HG02981 (cell line): Measurements from ENCODE around the gene CD69.
A peak's percentile ranks its signal among the peaks of the same experiment; 100 is the strongest.
"Not testable (repeated sequence)": the region's sequence is repeated elsewhere in the genome, so short reads cannot be mapped to it uniquely, and the experiment has no call there.

ENCODE experiments used
- ATAC-seq: cut with Tn5 transposase; IDR thresholded peaks from one replicate; pipeline ENCODE4 v1.9.1; 2021; ENCODE audit warnings: mild to moderate bottlenecking, moderate library complexity; ENCODE audit not compliant: unreplicated experiment

CD69 gene

DNA sequence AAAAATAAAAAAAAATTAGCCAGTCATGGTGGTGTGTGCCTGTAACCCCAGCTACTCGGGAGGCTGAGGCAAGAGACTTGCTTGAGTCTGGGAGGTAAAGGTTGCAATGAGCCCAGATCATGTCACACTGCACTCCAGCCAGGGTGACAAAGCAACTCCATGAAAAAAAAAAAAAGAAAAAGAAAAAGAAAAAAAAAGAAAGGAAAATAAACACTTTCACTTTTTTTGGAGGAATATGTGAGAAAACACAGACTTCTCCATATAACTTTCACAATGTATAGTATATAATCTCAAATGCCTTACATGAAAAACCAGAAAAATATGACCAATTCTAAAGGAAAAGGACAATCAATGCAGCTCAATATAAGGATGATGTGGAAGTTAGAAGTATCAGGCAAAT is 36.7 kb downstream of the CD69 start:
- ATAC-seq = no peak

DNA sequence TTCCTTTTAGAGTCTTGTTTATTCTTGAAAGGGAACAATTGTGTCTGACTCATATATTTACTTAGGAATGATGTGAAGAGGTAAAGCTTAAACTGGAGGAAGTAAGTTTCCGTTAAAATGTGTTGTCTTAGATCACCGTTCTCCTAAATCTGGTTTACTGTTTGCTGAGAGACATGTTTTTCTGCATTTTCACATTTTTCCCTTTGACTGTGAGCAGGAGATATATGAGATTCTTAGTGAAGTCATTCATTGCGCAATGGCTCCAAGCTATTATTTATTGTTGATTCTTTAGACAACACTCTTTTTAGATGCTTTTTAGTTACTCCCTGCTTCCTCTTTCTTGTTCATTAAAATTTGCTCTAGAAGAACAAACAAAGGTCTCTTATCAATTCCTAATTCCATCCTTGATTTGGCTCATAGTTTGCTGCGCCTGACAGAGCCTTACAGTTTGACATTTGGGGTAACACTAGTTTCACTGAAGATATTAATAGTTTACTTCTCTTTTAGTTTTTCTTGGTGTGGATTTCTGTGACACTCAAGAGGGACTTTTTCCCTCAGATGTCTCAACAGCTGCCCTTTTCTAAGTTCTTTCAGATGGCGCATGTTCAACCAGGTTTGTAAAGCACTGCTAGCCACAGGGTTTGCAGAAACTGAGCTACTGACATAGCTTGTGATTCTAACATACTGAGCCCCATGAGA is 39.2 kb downstream of the CD69 start:
- peak; percentile 58 for ATAC-seq

DNA sequence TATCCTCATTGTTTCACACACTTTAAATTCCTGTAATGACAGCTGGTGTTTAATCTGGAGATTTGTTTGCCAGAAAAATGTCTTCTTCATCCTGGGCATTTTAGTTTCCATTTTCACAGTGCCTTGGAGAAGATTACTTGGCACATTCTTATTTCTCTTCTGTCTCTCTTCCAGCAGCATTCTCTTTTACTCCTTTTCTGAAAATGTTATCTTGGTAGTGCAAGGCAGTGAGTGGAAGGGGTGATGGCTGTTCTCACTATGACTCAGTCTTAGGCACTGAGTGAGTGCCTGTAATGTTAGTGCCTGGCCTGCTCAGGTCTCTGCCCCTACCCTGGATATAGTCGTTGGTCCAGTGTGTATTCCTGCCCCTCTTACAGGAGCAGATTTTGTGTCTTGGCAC is 40.9 kb downstream of the CD69 start:
- no peak for ATAC-seq

DNA sequence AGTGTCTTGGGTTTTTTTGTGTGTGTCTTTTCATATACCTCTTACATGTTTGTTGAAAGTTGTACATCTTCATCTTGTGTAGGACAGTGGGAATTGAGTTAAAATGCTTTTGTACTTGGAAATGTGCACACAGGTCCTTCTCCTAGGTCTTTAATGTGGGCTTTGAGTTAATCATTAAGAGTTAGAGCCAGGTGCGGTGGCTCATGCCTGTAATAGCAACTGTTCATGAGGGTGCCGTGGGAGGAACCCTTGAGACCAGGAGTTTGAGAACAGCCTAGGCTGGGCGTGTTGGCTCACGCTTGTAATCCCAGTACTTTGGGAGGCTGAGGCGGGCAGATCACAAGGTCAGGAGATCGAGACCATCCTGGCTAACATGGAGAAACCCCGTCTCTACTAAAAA is 41.7 kb downstream of the CD69 start:
- no peak for ATAC-seq

DNA sequence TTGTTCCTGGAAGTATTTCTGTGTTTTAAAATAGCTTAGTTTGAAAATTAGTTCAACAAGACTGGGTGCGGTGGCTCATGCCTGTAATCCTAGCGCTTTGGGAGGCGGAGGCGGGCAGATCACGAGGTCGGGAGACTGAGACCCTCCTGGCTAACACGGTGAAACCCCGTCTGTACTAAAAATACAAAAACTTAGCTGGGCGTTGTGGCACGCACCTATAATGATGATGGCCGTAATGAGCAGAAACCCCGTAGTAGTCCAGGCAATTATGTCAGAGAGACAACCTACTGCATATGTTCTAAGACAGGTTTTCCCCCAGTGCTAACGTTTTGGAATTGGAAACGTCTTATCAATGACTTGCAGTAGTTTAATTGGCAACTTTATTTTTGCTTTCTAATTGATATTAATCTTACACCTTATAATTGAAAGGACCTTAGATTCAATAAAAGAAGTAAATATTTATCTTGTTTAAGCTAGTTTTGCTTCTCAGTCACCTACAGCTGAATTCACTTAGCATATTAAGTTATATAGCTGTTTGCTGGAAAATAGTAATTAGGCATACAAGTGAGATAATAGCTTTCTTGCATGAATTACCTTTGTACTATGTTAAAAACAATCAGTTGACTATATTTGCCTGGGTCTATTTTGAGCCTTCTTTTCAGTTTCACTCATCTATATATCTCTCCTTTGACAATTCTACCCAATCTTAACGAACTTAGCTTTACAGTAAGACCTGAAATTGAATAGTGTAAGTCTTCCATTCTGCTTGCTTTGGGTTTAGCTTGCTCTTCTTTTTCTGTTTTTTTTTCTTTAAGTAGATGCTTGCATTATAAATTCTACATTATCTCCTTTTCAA is 43.4 kb downstream of the CD69 start:
- ATAC-seq = no peak

DNA sequence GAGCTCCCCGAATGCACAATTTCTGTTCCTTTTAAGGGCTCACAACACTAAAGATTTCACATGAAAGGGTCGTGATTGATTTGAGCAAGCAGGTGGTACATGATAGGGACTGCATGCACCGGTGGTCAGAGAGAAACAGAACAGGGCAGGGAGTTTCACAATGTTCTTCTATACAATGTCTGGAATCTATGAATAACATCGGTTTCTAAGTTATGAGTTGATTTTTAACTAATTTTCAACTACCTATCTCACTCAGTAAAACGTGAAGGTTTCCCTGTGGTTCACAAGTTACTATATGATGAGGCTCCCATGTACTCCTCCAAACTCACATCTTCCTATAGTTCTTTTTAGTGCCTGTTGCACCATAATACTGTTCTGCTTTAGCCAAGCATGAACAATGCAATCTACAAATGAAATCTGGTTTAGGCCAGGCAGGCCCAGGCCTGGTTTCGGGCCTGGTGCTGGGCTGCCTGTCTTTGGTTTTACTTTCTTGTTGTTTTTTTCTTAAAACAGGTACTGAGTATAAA is 47.6 kb downstream of the CD69 start:
- peak; percentile 78 for ATAC-seq

DNA sequence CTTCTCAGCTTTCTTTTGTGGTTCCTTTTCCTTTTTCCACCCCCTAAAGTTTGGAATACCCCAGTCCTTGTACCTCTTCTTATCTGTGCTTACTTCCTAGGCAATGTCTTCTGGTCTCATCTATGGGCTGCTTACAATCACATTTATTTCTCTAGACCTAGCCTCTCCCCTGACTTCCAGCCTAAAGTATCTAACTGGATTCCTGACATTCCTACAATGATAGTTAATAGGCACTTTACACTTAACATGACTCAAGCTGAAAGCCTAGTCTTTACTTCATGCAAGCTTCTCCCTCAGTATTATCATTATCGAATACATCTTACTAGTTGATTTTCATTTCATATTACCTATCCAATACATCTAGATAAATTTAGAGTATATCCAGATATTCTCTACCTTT is 49.0 kb downstream of the CD69 start:
- no peak for ATAC-seq

DNA sequence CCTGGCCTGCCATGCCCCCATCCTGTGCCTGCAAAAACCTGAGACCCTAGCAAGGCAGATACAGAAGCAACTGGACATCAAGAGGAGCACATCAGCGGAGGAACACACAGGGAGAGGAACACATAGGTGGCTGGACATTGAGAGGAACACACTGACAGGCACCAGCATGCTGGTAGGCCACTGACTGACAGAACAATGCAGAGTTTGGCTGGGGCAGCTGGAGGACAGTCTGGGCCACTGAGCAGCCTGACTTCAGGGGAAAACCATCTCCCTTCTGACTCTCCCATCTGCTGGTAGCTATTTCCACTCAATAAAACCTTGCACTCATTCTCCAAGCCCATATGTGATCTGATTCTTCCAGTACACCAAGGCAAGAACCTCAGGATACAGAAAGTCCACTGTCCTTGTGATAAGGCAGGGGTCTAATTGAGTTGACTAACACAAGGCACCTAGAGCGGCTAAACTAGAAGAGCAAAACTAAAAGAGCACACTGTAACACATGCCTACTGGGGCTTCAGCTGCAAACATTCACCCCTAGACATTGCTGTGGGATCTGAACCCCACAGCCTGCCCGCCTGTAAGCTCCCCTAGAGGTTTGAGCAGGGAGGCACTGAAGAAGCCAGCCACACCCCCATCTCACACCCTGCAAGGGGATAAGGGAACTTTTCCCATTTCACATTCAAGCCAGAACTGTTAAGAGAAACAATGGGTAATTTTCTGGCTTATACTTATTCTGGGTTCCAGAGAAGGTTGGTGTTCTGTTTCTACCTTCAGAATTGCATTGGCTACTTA is 49.9 kb downstream of the CD69 start:
- no peak for ATAC-seq

DNA sequence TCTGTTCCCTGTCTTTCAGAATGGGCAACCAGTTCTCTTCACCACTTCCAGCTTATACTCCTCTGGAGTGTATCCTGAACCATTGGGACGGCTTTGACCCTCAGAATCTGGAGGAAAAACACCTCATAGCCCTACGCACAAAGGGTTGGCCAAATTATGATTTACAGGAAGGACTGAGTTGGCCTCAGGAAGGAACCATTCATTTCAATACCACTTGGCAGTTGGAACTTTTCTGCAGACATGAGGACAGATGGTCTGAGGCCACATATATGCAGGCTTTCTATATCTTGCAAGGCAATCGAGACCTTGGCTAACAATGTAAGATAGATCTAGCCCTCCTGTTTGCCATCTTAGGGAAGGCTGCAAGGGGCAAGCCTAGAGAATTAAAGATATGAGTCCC is 51.8 kb downstream of the CD69 start:
- ATAC-seq = no peak

DNA sequence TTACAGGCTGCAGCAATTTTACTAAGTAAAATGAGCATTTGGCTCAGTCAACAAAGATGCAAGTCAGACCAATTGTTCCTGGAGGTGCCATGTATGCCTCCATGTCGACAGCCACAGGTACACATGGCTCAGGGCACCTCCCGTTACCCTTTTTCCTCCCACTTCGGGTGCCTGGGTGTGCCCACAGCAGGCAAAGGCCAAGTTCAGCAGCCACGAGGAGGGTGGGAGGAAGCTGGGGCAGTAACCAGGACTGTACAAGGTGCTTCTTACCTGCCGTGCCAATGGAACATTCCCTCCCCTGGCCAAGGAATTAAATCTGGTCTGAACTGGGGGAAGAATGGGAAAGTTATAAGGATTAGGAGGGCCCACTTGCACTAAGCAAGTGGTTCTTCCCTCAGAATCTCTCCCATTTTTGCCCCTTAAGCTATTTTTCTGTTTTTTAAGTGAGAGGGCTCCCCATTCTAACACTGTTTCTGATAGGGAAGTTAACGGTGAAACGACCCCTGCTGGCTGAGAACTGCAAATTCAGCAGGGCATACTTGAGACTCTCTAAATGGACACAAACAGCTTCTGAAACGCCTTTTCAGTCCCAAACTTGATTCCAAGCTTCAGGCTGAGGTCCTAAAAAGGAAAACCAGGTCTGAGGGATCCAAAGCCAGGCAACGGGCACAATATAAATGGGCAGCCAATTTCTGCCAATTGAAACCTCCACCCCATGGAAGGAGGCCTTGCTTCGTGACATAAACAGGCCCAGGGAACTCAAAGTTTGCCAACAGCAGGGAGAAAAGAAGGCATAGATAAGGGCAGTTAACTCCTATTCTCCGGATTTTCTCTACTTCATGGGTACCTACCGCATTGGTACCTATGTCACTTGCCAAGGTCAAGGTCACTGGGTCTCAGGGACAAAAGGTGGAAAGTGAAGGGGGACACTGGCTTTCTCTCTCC is 52.6 kb downstream of the CD69 start:
- ATAC-seq = no peak

DNA sequence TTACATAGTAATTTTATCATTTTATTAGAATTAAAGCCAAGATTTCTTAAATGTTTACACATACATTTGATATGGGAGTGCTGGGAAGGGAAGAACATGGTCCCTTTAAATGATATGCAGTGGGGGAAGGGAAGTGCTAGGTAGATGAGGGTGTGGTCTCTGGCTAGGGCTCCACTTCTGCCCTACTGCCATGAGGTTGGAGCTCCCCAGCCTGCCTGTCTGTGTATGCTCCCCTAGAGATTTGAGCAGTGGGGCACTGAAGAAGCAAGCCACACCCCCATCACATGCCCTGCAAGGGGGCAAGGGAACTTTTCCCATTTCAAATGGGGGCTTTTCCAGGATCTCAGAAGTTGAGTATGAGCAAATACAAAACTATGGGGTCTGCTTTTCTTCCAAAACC is 53.3 kb downstream of the CD69 start:
- ATAC-seq = no peak

DNA sequence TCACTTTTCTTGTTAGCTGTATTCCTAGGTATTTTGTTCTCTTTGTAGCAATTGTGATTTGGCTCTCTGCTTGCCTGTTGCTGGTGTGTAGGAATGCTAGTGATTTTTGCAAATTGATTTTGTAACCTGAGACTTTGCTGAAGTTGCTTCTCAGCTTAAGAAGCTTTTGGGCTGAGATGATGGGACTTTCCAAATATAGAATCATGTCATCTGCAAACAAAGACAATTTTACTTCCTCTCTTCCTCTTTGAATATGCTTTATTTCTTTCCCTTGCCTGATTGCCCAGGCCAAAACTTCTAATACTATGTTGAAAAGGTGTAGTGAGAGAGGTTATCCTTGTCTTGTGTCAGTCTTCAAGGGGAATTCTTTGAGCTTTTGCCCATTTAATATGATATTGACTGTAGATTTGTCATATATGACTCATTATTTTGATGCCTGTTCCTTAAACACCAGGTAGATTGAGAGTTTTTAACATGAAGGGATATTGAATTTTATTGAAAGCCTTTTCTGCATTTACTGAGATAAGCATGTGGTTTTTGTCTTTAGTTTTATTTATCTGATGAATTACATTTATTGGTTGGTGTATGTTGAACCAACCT is 54.5 kb downstream of the CD69 start:
- no peak for ATAC-seq

DNA sequence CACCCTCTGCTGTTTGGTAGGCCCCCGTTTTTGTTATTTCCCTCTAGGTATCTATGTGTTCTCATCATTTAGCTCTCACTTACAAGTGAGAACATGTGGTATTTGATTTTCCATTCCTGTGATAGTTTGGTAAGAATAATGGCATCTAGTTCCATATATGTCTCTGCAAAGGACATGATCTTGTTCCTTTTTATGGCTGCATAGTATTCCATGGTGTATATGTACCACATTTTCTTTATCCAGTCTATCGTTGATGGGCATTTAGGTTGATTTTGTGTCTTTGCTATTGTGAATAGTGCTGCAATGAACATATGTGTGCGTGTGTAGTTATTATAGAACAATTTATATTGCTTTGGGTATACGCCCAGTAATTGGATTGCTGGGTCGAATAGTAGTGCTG is 56.1 kb downstream of the CD69 start:
- ATAC-seq = not testable (repeated sequence)
